HCT116 (cell line): ENCODE data around the gene TBC1D17. TPM values are rescaled to one million over a fixed set of nuclear protein-coding genes. Genes with fewer than 3 reads are reported as not detected.

Experiments
- ATAC-seq: fragments of 200-7000 bp; cut with Tn5 transposase; 2 replicates; pipeline ENCODE4 v1.9.1; 2020; ENCODE audit warnings: mild to moderate bottlenecking, moderate library complexity
- BruUV-seq: library from RNA; stranded (reverse); fragments of 400-500 nt; replicated peaks from 2 replicates; lab custom pipeline; 2021; lab: Mats Ljungman, UMichigan
- CTCF ChIA-PET: fragments of 300-600 bp; sonication (Branson Sonifier 250); formaldehyde crosslinking; loops from one replicate; lab custom pipeline; 2021; ENCODE audit warnings: antibody characterized with exemption; lab: Charles Lee
- POLR2A ChIA-PET: fragments of 300-600, 350-600 bp; sonication (Branson Sonifier 250); formaldehyde crosslinking; loops from one replicate; lab custom pipeline; 2021; ENCODE audit warnings: antibody characterized with exemption; lab: Charles Lee
- RAD21 ChIA-PET, 2 experiments: fragments of 300-600 bp; sonication (Branson Sonifier 250); formaldehyde crosslinking; loops; one replicate each; lab custom pipeline; 2023; ENCODE audit warnings: low total read pairs in 2 of 2; ENCODE audit not compliant: uncharacterized antibody in 2 of 2, unreplicated experiment in 2 of 2, low non-redundant PET in 1 of 2; lab: Charles Lee
- DNase-seq: peaks from one replicate; pipeline ENCODE4 v3.0.0-alpha.2; 2010; ENCODE audit warnings: low read depth, low spot score
- H2AFZ ChIP-seq: fragments of 200-600 bp; shearing (Covaris generic), sonication (generic); 2 replicates; pipeline ENCODE4 v1.6.1; 2017; ENCODE audit warnings: low read depth, mixed run types, mixed read lengths, antibody characterized with exemption, low read length; ENCODE audit not compliant: poor library complexity, severe bottlenecking
- H3K27ac ChIP-seq: 2 replicates; pipeline ENCODE4 v1.5.1; 2012; ENCODE audit warnings: low read depth, low read length
- H3K27me3 ChIP-seq: fragments of 200-600 bp; sonication (generic); 2 replicates; pipeline ENCODE4 v1.6.1; 2016; ENCODE audit warnings: mixed run types, low read length, mixed read lengths; ENCODE audit not compliant: insufficient read depth
- H3K36me3 ChIP-seq, 2 experiments: fragments of 200-500 bp in 1 of 2; fragments of 200-600 bp in 1 of 2; sonication (Bioruptor generic) in 1 of 2; sonication (generic) in 1 of 2; 2 replicates each; pipeline versions ENCODE4 v1.5.1 to v1.6.1; 2014 to 2016; ENCODE audit warnings: low read length in 2 of 2, inconsistent platforms in 1 of 2, mixed read lengths in 1 of 2, mixed run types in 1 of 2; ENCODE audit not compliant: insufficient read depth in 2 of 2, control insufficient read depth in 1 of 2
- H3K4me1 ChIP-seq, 2 experiments: fragments of 200-600 bp in 1 of 2; sonication (generic) in 1 of 2; 2 replicates each; pipeline versions ENCODE4 v1.5.1 to v1.6.1; 2012 to 2017; ENCODE audit warnings: low read length in 2 of 2, inconsistent platforms in 1 of 2, mild to moderate bottlenecking in 1 of 2, mixed read lengths in 1 of 2, mixed run types in 1 of 2, moderate library complexity in 1 of 2; ENCODE audit not compliant: insufficient read depth in 2 of 2, control insufficient read depth in 1 of 2
- H3K4me2 ChIP-seq: fragments of 200-600 bp; sonication (generic); 2 replicates; pipeline ENCODE4 v1.6.1; 2017; ENCODE audit warnings: mixed run types, low read length, mixed read lengths
- H3K4me3 ChIP-seq, 2 experiments: fragments of 200-600 bp in 1 of 2; sonication (generic) in 1 of 2; replicated peaks in 1 of 2; 2 replicates each; pipeline ENCODE4 v1.5.1; 2011 to 2016; ENCODE audit warnings: low read length in 2 of 2, control low read depth in 1 of 2, low read depth in 1 of 2, mild to moderate bottlenecking in 1 of 2, mixed read lengths in 1 of 2, mixed run types in 1 of 2
- H3K79me2 ChIP-seq: fragments of 200-600 bp; sonication (generic); 2 replicates; pipeline ENCODE4 v1.6.1; 2017; ENCODE audit warnings: mild to moderate bottlenecking, mixed run types, low read length, moderate library complexity, mixed read lengths; ENCODE audit not compliant: insufficient read depth
- H3K9ac ChIP-seq: fragments of 200-600 bp; sonication (generic); 2 replicates; pipeline ENCODE4 v1.6.1; 2016; ENCODE audit warnings: low read length, mixed read lengths
- H3K9me2 ChIP-seq: fragments of 200-600 bp; sonication (generic), shearing (Covaris generic); 2 replicates; pipeline ENCODE4 v1.6.1; 2017; ENCODE audit warnings: mixed run types, mild to moderate bottlenecking, moderate library complexity; ENCODE audit not compliant: insufficient read depth
- H3K9me3 ChIP-seq, 2 experiments: fragments of 200-500 bp in 1 of 2; fragments of 200-600 bp in 1 of 2; sonication (Bioruptor generic) in 1 of 2; sonication (generic) in 1 of 2; 2 replicates each; pipeline ENCODE4 v1.6.1; 2014 to 2017; ENCODE audit warnings: low read length in 2 of 2, mixed read lengths in 2 of 2, inconsistent platforms in 1 of 2, low read depth in 1 of 2, mild to moderate bottlenecking in 1 of 2, mixed run types in 1 of 2, moderate library complexity in 1 of 2; ENCODE audit not compliant: control insufficient read depth in 1 of 2, insufficient read depth in 1 of 2
- H4K20me1 ChIP-seq: fragments of 200-600 bp; sonication (generic), shearing (Covaris generic); 2 replicates; pipeline ENCODE4 v1.6.1; 2017; ENCODE audit warnings: mixed run types, mild to moderate bottlenecking, moderate library complexity; ENCODE audit not compliant: insufficient read depth
- CEBPB ChIP-seq: IDR thresholded peaks from 2 replicates; pipeline ENCODE4 v1.6.1; 2012; ENCODE audit warnings: low read depth
- ELF1 ChIP-seq: IDR thresholded peaks from 2 replicates; pipeline ENCODE4 v1.6.1; 2012; ENCODE audit warnings: low read depth, borderline replicate concordance
- EZH2 ChIP-seq: fragments of 200-600 bp; sonication (generic); IDR thresholded peaks from 2 replicates; pipeline ENCODE4 v1.6.1; 2017; ENCODE audit warnings: antibody characterized with exemption, mixed run types
- EZH2phosphoT487 ChIP-seq: fragments of 200-600 bp; IDR thresholded peaks from 2 replicates; pipeline ENCODE4 v1.6.1; 2018; ENCODE audit warnings: antibody characterized with exemption, borderline replicate concordance
- FOSL1 ChIP-seq: IDR thresholded peaks from 2 replicates; pipeline ENCODE4 v1.6.1; 2012; ENCODE audit warnings: low read depth
- JUND ChIP-seq: IDR thresholded peaks from 2 replicates; pipeline ENCODE4 v1.6.1; 2012
- POLR2A ChIP-seq: IDR thresholded peaks from 2 replicates; pipeline ENCODE4 v1.7.0; 2011; ENCODE audit warnings: borderline replicate concordance; ENCODE audit not compliant: insufficient read depth, insufficient read length; ENCODE audit errors: extremely low read depth
- POLR2AphosphoS5 ChIP-seq: IDR thresholded peaks from 2 replicates; pipeline ENCODE4 v1.6.1; 2011; ENCODE audit warnings: mild to moderate bottlenecking, low read depth, low read length, moderate library complexity
- RAD21 ChIP-seq: IDR thresholded peaks from 2 replicates; pipeline ENCODE4 v1.6.1; 2012; ENCODE audit warnings: low read depth, mild to moderate bottlenecking
- SRF ChIP-seq: IDR thresholded peaks from 2 replicates; pipeline ENCODE4 v1.6.1; 2012; ENCODE audit warnings: low read depth
- TCF7L2 ChIP-seq: IDR thresholded peaks from 2 replicates; pipeline ENCODE4 v1.7.0; 2011; ENCODE audit warnings: borderline replicate concordance, inconsistent platforms; ENCODE audit not compliant: insufficient read depth, insufficient read length; ENCODE audit errors: extremely low read depth
- YY1 ChIP-seq: IDR thresholded peaks from 2 replicates; pipeline ENCODE4 v1.6.1; 2011; ENCODE audit warnings: low read length, low read depth, moderate library complexity, mild to moderate bottlenecking; ENCODE audit not compliant: insufficient replicate concordance; ENCODE audit errors: extremely low read depth
- ZFX ChIP-seq: fragments of 450-650 bp; IDR thresholded peaks from 2 replicates; pipeline ENCODE4 v1.6.1; 2017
- ZNF274 ChIP-seq: fragments of 200-500 bp; sonication (Bioruptor generic); IDR thresholded peaks from 2 replicates; pipeline ENCODE4 v1.6.1; 2014; ENCODE audit warnings: mild to moderate bottlenecking, low read depth, low read length, inconsistent platforms
- intact Hi-C: fragments of 100-400 bp; cut with micrococcal nuclease; formaldehyde crosslinking; loops from 2 replicates; pipeline ENCODE4 v1.10.0; 2022
- total RNA-seq: library from RNA; stranded (reverse); gene quantifications from one replicate; pipeline ENCODE4 v1.2.1, GENCODE V29; 2021; ENCODE audit not compliant: unreplicated experiment
- TF ChIP-seq, protein P1 (sequence below): IDR thresholded peaks from 2 replicates; pipeline ENCODE4 v1.6.1; 2012
- TF ChIP-seq, protein P2 (sequence below): IDR thresholded peaks from 2 replicates; pipeline ENCODE4 v1.6.1; 2012
- TF ChIP-seq, protein P3 (sequence below): IDR thresholded peaks from 2 replicates; pipeline ENCODE4 v1.6.1; 2011; ENCODE audit warnings: mild to moderate bottlenecking, low read length, moderate library complexity; ENCODE audit not compliant: insufficient replicate concordance; ENCODE audit errors: extremely low read depth

The TBC1D17 gene
- total RNA-seq, 1 experiment from 2014 or later: 32.9 TPM

DNA sequence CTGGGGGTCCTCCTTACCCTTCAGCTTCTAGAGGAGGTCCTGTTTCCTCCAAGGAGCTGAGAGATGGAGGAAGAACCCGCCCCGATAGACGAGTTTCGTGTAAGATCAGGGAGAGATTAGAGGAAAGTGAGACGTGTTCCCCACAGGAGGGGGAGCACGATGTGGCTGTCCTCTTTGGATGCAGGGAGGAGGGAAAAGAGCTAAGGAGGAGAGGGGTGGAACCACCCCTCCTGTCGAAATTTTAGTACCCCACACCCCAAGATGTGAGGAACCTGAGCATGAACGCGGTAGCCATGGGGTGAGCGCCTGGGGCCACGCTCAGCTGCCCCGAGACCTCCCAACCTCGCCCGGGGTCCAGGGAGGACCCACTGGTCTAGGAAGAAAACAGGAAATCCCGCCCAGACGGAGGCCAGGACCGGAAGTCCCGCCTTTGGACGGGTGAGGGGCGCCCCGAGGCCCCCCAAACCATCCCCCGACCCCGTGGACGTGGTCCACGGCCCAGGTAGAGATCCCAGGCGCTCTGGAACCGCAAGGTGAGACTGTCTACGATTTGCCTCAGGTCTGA, 1.6 kb upstream of the TBC1D17 start:
- intact Hi-C loops: no loop called here
- BruUV-seq: TSS peak; percentile 62

DNA sequence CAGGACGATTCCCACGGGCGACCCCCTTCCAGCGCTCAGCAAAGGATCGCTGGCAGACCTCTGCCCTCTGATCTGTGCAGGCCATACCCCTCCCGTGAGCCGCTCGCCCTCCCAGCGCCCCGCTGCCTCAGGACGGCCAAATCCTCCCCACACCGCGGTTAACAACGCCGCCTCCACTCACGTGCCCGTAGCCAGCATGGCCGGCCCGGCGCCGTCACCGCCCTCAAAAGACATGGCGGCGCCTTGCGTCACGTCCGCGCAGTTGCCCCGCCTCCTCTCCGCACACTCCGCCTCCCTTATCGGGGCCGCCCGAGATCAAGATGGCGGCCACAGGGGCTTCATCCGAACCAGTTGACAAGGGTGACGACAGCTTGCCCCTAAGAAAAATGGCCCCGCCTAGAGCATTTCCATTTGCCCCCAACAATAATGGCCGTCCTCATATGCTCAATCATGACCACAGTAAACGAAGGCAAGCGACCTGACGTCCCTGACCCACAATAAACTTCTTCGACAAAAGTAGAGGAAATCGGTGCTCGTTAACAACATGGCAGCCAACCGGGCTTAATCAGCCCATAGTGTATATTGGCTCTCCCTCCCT, 981 bp upstream of the TBC1D17 start:
- RAD21 ChIA-PET: no interaction called here
- ATAC-seq: peak; percentile 61
- peaks cover 35% of the 10 kb centered on the region for H3K79me2 ChIP-seq
- H2AFZ ChIP-seq: peak overlapping the region; percentile 76
- H3K27me3 ChIP-seq: no peaks in the 10 kb centered on the region
- peak overlapping the region; percentile 99 for H3K4me2 ChIP-seq
- H3K4me1 ChIP-seq: peaks cover 11 to 28% of the 10 kb centered on the region in 2 experiments
- no peaks in the 10 kb centered on the region for H3K9me2 ChIP-seq
- POLR2A ChIA-PET: interaction anchor here (0.8 to 2.1 kb wide), 10 partner anchors 7 to 200 kb away, joined by 3 to 6 read pairs (median 4); partner anchors contain the start of gene NUP62
- H3K36me3 ChIP-seq: peaks cover 0 to 6% of the 10 kb centered on the region in 2 experiments; a peak in 1 of 4 replicates
- no peaks in the 10 kb centered on the region for H4K20me1 ChIP-seq
- peak overlapping the region; percentile 93 for H3K9ac ChIP-seq
- H3K9me3 ChIP-seq: no peaks in the 10 kb centered on the region
- peak; percentile 98 for DNase-seq
- peak overlapping the region; percentile 79 to 89 for H3K4me3 ChIP-seq
- peak overlapping the region; percentile 98 for H3K27ac ChIP-seq
- BruUV-seq: no TSS peak
- intact Hi-C loops: loop anchor here (1.0 kb wide), 1 partner anchor 7 kb away; no protein-coding TSS in a partner anchor
- CTCF ChIA-PET: no interaction called here
- TF ChIP-seq FOSL1: no peak
- no peak for TF ChIP-seq RAD21
- TF ChIP-seq, protein P1, sequence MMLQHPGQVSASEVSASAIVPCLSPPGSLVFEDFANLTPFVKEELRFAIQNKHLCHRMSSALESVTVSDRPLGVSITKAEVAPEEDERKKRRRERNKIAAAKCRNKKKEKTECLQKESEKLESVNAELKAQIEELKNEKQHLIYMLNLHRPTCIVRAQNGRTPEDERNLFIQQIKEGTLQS: no peak
- TF ChIP-seq, protein P2, sequence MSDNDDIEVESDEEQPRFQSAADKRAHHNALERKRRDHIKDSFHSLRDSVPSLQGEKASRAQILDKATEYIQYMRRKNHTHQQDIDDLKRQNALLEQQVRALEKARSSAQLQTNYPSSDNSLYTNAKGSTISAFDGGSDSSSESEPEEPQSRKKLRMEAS: no peak
- TF ChIP-seq CEBPB: no peak
- no peak for TF ChIP-seq EZH2
- TF ChIP-seq POLR2AphosphoS5: peak; percentile 58
- no peak for TF ChIP-seq SRF
- no peak for TF ChIP-seq ELF1
- TF ChIP-seq EZH2phosphoT487: no peak
- no peak for TF ChIP-seq ZFX
- no peak for TF ChIP-seq ZNF274
- TF ChIP-seq, protein P3, sequence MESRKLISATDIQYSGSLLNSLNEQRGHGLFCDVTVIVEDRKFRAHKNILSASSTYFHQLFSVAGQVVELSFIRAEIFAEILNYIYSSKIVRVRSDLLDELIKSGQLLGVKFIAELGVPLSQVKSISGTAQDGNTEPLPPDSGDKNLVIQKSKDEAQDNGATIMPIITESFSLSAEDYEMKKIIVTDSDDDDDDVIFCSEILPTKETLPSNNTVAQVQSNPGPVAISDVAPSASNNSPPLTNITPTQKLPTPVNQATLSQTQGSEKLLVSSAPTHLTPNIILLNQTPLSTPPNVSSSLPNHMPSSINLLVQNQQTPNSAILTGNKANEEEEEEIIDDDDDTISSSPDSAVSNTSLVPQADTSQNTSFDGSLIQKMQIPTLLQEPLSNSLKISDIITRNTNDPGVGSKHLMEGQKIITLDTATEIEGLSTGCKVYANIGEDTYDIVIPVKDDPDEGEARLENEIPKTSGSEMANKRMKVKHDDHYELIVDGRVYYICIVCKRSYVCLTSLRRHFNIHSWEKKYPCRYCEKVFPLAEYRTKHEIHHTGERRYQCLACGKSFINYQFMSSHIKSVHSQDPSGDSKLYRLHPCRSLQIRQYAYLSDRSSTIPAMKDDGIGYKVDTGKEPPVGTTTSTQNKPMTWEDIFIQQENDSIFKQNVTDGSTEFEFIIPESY: peak; percentile 15
- peak; percentile 100 for TF ChIP-seq YY1
- peak; percentile 19 for TF ChIP-seq POLR2A

More for the DNA sequence above, 1.6 kb upstream of the TBC1D17 start:
- Histone ChIP-seq H3K9me2 (no peaks in the 10 kb centered on the region), H2AFZ (no peak overlapping the region), H3K27me3 (no peaks in the 10 kb centered on the region), H3K4me2 (peak overlapping the region; percentile 99), H3K4me3 (peak overlapping the region; percentile 79 to 89), H3K9me3 (no peaks in the 10 kb centered on the region), H4K20me1 (no peaks in the 10 kb centered on the region), H3K27ac (peak overlapping the region; percentile 98), H3K4me1 (peaks cover 12 to 30% of the 10 kb centered on the region in 2 experiments), H3K79me2 (peaks cover 35% of the 10 kb centered on the region), H3K36me3 (peaks cover 0 to 10% of the 10 kb centered on the region in 2 experiments; a peak in 2 of 4 replicates), H3K9ac (peak overlapping the region; percentile 93)
- peak; percentile 22; the same call in 1 of the 2 replicates for ATAC-seq
- ChIA-PET RAD21 (no interaction called here), POLR2A (interaction anchor here (1.0 to 2.1 kb wide), 7 partner anchors 9 to 199 kb away, joined by 3 to 6 read pairs (median 4); partner anchors contain the start of gene NUP62), CTCF (no interaction called here)
- no peak for DNase-seq
- TF ChIP-seq TCF7L2 (peak; percentile 1), SRF (no peak), POLR2A (peak; percentile 11), POLR2AphosphoS5 (peak; percentile 49; the same call in 1 of the 2 replicates), JUND (no peak)
